GM18907 (cell line): ENCODE results near the gene INSRR.

Source experiments
- ATAC-seq: cut with Tn5 transposase; IDR thresholded peaks from one replicate; pipeline ENCODE4 v1.9.1; 2021; ENCODE audit warnings: mild to moderate bottlenecking, moderate library complexity; ENCODE audit not compliant: unreplicated experiment

The INSRR gene

GRCh38 chr1:156808186-156809030 lies 50.5 kb downstream of the INSRR start:
- no peak for ATAC-seq

DNA sequence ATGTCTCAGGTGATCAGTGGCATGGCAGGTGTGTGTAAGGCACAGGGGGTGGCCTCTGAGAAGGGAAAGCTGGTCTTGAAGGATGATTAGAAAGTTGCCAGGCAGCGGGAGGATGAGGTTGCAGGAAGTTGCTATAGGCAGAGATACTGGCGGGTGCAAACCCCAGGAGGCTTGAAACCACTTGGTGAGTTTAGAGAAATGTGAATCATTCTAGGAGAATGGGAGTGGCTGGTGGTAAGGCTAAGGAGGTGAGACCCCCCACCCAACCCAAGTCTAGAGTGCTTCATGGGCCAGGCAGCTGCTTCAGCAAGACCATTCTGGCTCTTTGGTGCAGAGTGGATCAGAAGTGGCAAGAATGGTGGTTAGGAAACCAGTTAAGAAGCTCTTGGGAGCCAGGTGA lies 51.3 kb downstream of the INSRR start:
- ATAC-seq: no peak

- no peak for ATAC-seq
Observed at GRCh38 chr1:156806512-156807440, 52.1 kb downstream of the INSRR start.

GRCh38 chr1:156805766-156806511 lies 53.0 kb downstream of the INSRR start:
- ATAC-seq: no peak

- no peak for ATAC-seq
Observed at GRCh38 chr1:156804572-156805243, 54.2 kb downstream of the INSRR start.

GRCh38 chr1:156804026-156804425 lies 54.9 kb downstream of the INSRR start:
- ATAC-seq: no peak

DNA sequence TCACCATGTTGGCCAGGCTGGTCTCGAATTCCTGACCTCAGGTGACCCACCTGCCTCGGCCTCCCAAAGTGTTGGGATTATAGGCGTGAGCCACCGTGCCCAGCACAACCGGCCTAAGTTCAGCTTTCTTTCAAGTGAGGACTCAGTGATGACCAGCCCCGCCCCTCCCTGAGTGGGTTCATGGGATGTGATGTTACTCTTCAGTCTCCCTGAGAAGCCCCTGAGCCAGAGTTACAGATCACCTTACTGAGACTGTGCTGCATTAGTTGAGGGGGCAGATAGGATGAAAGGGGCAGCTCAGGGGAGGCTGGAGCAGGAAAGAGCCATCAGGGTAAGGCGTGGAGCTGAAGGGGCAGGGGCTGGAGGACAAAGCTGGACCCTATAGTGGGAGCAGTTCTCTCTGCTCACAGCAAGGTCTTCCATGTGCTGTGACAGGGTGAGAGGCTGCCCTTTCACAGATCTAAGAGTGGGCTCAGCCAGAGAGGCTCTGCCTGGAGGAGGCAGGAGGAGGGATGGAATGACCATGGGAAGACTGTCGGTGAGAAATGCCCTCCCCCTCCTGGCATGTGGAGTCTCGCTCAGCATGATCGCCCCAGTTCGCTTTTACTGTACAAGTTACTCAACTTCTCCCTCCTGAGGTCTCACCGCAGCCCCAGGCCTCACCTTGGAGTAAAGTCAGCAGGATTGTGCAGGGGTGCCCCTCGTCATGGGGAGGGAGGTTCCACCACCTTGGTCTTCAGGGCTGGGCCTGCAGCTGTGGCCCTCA lies 55.6 kb downstream of the INSRR start:
- no peak for ATAC-seq

DNA sequence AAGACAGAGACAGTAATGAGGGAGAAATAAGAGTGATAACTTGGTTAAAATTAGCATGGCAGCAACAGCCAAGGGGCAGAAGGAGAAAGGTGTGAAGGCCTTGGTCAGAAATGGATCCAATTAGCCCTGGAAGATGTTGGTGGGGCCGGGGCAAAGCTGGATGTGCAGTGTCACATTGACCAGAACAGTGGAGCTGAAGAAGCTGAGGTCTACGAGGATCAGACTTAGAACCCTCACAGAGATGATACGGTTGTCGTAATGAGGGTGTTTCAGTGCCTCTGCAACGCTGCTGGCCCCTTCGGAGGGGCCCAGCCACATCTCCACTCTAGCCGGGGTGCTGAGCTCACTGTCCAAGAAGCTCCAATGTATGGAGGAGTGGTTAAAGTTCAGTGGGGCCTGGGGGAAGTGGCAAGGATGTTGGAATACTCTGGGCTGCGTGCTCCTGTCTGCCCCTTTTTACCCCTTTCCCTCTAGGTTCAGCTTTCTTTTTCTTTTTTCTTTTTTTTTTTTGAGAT lies 56.4 kb downstream of the INSRR start:
- no peak for ATAC-seq

DNA sequence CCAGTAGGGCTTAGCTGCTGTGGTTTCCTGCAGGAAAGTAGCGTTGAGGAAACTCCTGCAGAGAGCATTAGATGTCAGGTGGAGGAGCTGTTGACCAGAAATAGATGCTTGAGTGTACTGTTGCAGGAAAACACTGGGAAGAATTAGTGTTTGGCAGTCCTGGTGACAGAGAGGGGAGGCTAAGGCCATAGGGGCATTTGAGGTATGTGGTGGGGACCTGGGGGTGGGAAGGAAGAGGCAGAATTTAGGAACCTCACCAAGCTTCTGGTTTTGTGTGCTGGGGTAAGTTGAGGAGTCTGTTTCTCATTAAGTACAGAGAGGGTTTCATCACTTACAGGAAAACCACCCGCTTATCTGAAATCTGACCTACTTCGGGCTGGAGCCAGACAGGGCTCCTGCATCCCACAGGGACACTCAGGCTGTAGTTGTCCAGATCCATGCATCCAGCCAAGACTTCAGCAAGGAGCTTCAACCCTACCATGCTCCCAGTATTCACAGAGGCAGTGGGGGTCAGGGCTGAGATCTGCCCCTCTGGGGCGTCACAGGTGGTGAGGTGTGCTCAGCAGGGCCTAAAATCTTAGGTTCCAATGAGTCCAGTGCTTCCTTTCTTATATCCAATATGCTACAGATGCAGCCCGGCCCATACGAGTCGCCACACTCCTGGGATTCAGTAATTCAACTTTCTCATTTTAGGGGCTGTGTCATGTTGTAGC lies 57.4 kb downstream of the INSRR start:
- no peak for ATAC-seq

GRCh38 chr1:156797212-156797871 lies 61.6 kb downstream of the INSRR start:
- no peak for ATAC-seq

DNA sequence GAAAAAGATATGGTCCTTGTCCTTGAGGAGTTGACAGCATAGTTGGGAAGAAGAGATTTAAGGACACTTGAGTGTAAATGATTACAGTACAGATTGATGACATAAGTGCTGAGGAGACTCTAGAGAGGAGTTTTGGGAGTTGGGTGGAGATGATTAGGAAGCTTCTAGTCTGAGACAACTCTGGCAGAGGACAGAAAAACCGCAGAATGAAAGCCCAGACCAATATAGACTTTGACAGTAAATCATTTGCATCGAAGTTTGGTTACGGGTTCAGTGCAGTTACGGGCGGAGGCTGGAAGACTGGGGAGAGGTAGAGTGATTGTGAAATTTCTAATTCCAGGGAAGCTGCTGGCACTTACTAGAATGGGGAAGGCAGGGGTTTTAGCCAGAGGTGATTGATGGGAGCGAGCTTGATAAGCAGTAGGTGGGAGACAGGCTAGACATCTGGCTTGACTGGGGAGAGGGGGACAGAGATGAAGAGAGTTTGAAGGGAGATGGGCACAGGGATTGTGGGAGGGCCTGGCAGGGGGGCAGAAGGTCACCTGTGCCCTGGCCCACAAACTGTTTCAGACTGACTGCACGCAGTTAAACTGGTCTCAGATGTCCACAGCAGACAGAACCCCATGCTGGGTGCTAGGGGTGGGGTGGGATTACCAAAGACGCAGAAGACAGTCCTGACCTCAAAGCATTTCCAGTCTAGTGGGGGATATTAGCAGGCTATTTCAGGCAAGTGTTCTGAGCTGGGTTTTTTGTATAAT lies 62.4 kb downstream of the INSRR start:
- ATAC-seq: no peak

DNA sequence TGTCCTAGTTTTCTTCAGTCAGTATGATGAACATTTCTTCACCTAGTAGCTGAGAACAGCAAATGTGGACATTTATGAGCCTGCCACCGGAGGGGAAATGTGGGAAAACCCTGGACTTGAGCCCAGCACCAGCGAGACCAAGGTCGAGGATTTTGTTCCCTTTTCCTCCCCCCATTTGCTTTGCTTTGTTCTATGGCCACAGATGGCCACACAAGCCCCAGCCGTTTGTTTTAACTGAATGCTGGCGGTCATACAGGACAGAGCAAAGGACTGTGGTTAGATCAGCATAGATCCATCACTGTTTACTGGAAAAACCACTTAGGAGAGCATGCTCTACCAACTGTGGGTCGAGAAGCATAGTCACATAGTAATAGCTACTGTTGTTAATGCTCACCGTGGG lies 63.1 kb downstream of the INSRR start:
- no peak for ATAC-seq

- no peak for ATAC-seq
Observed at GRCh38 chr1:156795374-156795733, 63.6 kb downstream of the INSRR start.

GRCh38 chr1:156794506-156795373 lies 64.2 kb downstream of the INSRR start:
- ATAC-seq: no peak
